ENCODE results near the gene ACTN1.

ACTN1 gene

GRCh38 chr14:68936476-68936875, 42.6 kb downstream of the ACTN1 start:
- no peak for DNase-seq (ENCODE audit: low read depth in 2 of 2)

- no peak for DNase-seq (ENCODE audit: low read depth in 2 of 2)
Measured at GRCh38 chr14:68935761-68936214, 43.3 kb downstream of the ACTN1 start.

- DNase-seq (ENCODE audit: low read depth in 2 of 2), result no peak
Measured at GRCh38 chr14:68934066-68934465, 45.0 kb downstream of the ACTN1 start.

GRCh38 chr14:68932686-68933085, 46.4 kb downstream of the ACTN1 start:
- no peak for DNase-seq (ENCODE audit: low read depth in 2 of 2)

- DNase-seq (ENCODE audit: low read depth in 2 of 2), result no peak
Measured at GRCh38 chr14:68932231-68932630, 46.9 kb downstream of the ACTN1 start.

- no peak for DNase-seq (ENCODE audit: low read depth in 2 of 2)
Measured at GRCh38 chr14:68931474-68932051, 47.5 kb downstream of the ACTN1 start.

GRCh38 chr14:68931063-68931462, 48.0 kb downstream of the ACTN1 start:
- no peak for DNase-seq (ENCODE audit: low read depth in 2 of 2)

GRCh38 chr14:68929623-68930307, 49.3 kb downstream of the ACTN1 start:
- no peak for DNase-seq (ENCODE audit: low read depth in 2 of 2)

- DNase-seq (ENCODE audit: low read depth in 2 of 2), result no peak
Measured at GRCh38 chr14:68928770-68929550, 50.1 kb downstream of the ACTN1 start.

GRCh38 chr14:68927956-68928675, 51.0 kb downstream of the ACTN1 start:
- DNase-seq (ENCODE audit: low read depth in 2 of 2), result no peak

- DNase-seq (ENCODE audit: low read depth in 2 of 2), result no peak
Measured at GRCh38 chr14:68927089-68927488, 52.0 kb downstream of the ACTN1 start.

- no peak for DNase-seq (ENCODE audit: low read depth in 2 of 2)
Measured at GRCh38 chr14:68926236-68926635, 52.9 kb downstream of the ACTN1 start.

GRCh38 chr14:68925373-68925772, 53.7 kb downstream of the ACTN1 start:
- DNase-seq (ENCODE audit: low read depth in 2 of 2), result no peak

- DNase-seq (ENCODE audit: low read depth in 2 of 2), result no peak
Measured at GRCh38 chr14:68924186-68925158, 54.6 kb downstream of the ACTN1 start.

GRCh38 chr14:68922886-68923285, 56.2 kb downstream of the ACTN1 start:
- DNase-seq (ENCODE audit: low read depth in 2 of 2), result no peak

- no peak for DNase-seq (ENCODE audit: low read depth in 2 of 2)
Measured at GRCh38 chr14:68922201-68922621, 56.9 kb downstream of the ACTN1 start.

- DNase-seq (ENCODE audit: low read depth in 2 of 2), result no peak
Measured at GRCh38 chr14:68921666-68922065, 57.4 kb downstream of the ACTN1 start.

- no peak for DNase-seq (ENCODE audit: low read depth in 2 of 2)
Measured at GRCh38 chr14:68921049-68921448, 58.1 kb downstream of the ACTN1 start.

GRCh38 chr14:68919129-68919927, 59.8 kb downstream of the ACTN1 start:
- no peak for DNase-seq (ENCODE audit: low read depth in 2 of 2)

- DNase-seq (ENCODE audit: low read depth in 2 of 2), result no peak
Measured at GRCh38 chr14:68918612-68919011, 60.5 kb downstream of the ACTN1 start.

Data from fibroblast of skin of left biceps (primary cell).